Activated CD4-positive, alpha-beta memory T cell treated with anti-CD3 and anti-CD28 coated beads, Interleukin-2, amount 10 ng/mL, durations not matched to agents 7 days and 5 days (primary cell): Measurements from ENCODE around the gene SCN8A. TPM values are rescaled to one million over a fixed set of nuclear protein-coding genes. Genes with fewer than 3 reads are reported as not detected.
A peak's percentile ranks its signal among the peaks of the same experiment; 100 is the strongest.

ENCODE experiments used
- CTCF ChIA-PET: fragments of 350-600 bp; sonication (Branson Sonifier 250); formaldehyde crosslinking; loops from one replicate; lab custom pipeline; 2021; ENCODE audit warnings: antibody characterized with exemption, inconsistent platforms; lab: Charles Lee
- POLR2A ChIA-PET: fragments of 350-600 bp; sonication (Branson Sonifier 250); formaldehyde crosslinking; loops from one replicate; lab custom pipeline; 2021; ENCODE audit warnings: antibody characterized with exemption; lab: Charles Lee
- DNase-seq: peaks from one replicate; pipeline ENCODE4 v3.0.0-alpha.2; 2020
- H3K27ac Mint-ChIP-seq: one replicate; pipeline ENCODE4 v1.8.0; 2021; ENCODE audit warnings: mild to moderate bottlenecking, mixed read lengths
- H3K27me3 Mint-ChIP-seq: one replicate; pipeline ENCODE4 v1.8.0; 2021; ENCODE audit warnings: mixed read lengths
- H3K36me3 Mint-ChIP-seq: one replicate; pipeline ENCODE4 v1.8.0; 2021; ENCODE audit warnings: low read depth, mixed read lengths
- H3K4me1 Mint-ChIP-seq: one replicate; pipeline ENCODE4 v1.8.0; 2021; ENCODE audit warnings: mixed read lengths
- H3K4me3 Mint-ChIP-seq: one replicate; pipeline ENCODE4 v1.8.0; 2021; ENCODE audit warnings: mild to moderate bottlenecking, mixed read lengths
- H3K9me3 Mint-ChIP-seq: one replicate; pipeline ENCODE4 v1.8.0; 2021; ENCODE audit warnings: mixed read lengths
- total RNA-seq, 2 experiments: library from RNA; stranded (reverse); gene quantifications; one replicate each; pipeline ENCODE4 v1.2.3, GENCODE V29; 2021

Gene SCN8A
- total RNA-seq, 2 experiments from 2014 or later: 0.33 to 0.58 TPM

GRCh38 chr12:51819736-51820525 is 228.9 kb downstream of the SCN8A start:
- H3K27me3 Mint-ChIP-seq: peaks cover 38% of the 10 kb centered on the region
- POLR2A ChIA-PET: interaction anchor here (1.0 to 1.6 kb wide), 4 partner anchors 11 to 602 kb away, joined by 3 to 8 read pairs (median 3); no protein-coding TSS in a partner anchor

GRCh38 chr12:51820526-51821439 is 229.8 kb downstream of the SCN8A start:
- H3K27ac Mint-ChIP-seq: no peak overlapping the region
- peaks cover 9% of the 10 kb centered on the region for H3K4me1 Mint-ChIP-seq
- H3K9me3 Mint-ChIP-seq: no peaks in the 10 kb centered on the region
- DNase-seq: peak; percentile 67
- peak overlapping the region; percentile 61 for H3K4me3 Mint-ChIP-seq
- H3K27me3 Mint-ChIP-seq: peaks cover 30% of the 10 kb centered on the region
- ChIA-PET CTCF (interaction anchor here (0.5 to 1.5 kb wide), 10 partner anchors 9 to 402 kb away, joined by 3 to 5 read pairs (median 4); no protein-coding TSS in a partner anchor), POLR2A (interaction anchor here (1.0 to 1.6 kb wide), 4 partner anchors 10 to 602 kb away, joined by 3 to 8 read pairs (median 3); partner anchors contain the start of gene ATG101)
- no peaks in the 10 kb centered on the region for H3K36me3 Mint-ChIP-seq

More at GRCh38 chr12:51819736-51820525, 228.9 kb downstream of the SCN8A start:
- peak overlapping the region; percentile 61 for H3K4me3 Mint-ChIP-seq
- DNase-seq: no peak
- H3K9me3 Mint-ChIP-seq: no peaks in the 10 kb centered on the region
- no peaks in the 10 kb centered on the region for H3K36me3 Mint-ChIP-seq
- CTCF ChIA-PET: interaction anchor here (0.5 to 1.5 kb wide), 8 partner anchors 10 to 399 kb away, joined by 3 to 5 read pairs (median 4); no protein-coding TSS in a partner anchor
- H3K4me1 Mint-ChIP-seq: peaks cover 15% of the 10 kb centered on the region
- H3K27ac Mint-ChIP-seq: no peak overlapping the region

- Mint-ChIP-seq H3K36me3 (no peaks in the 10 kb centered on the region), H3K4me1 (peaks cover 12% of the 10 kb centered on the region), H3K4me3 (peak overlapping the region; percentile 32), H3K27ac (no peak overlapping the region), H3K27me3 (peaks cover 21% of the 10 kb centered on the region), H3K9me3 (no peaks in the 10 kb centered on the region)
- POLR2A ChIA-PET: interaction anchor here (1.1 kb wide), 2 partner anchors 248 to 603 kb away, joined by 3 read pairs; partner anchors contain the start of gene ATG101
- DNase-seq: peak; percentile 37
- CTCF ChIA-PET: interaction anchor here (0.8 to 1.3 kb wide), 3 partner anchors 54 to 403 kb away, joined by 3 to 4 read pairs (median 3); no protein-coding TSS in a partner anchor
Observed at GRCh38 chr12:51821440-51822260, 230.6 kb downstream of the SCN8A start.

GRCh38 chr12:51822261-51822616 is 231.2 kb downstream of the SCN8A start:
- Mint-ChIP-seq H3K4me1 (peaks cover 16% of the 10 kb centered on the region), H3K9me3 (no peaks in the 10 kb centered on the region), H3K27ac (no peak overlapping the region), H3K36me3 (no peaks in the 10 kb centered on the region), H3K27me3 (peaks cover 16% of the 10 kb centered on the region), H3K4me3 (peak overlapping the region; percentile 32)
- DNase-seq: no peak
- ChIA-PET CTCF (no interaction called here), POLR2A (no interaction called here)

GRCh38 chr12:51822956-51823355 is 231.9 kb downstream of the SCN8A start:
- no peaks in the 10 kb centered on the region for H3K9me3 Mint-ChIP-seq
- CTCF ChIA-PET: interaction anchor here (1.3 to 1.8 kb wide), 4 partner anchors 9 to 402 kb away, joined by 5 to 16 read pairs (median 6); a partner anchor contains a TSS
- POLR2A ChIA-PET: interaction anchor here (2.4 kb wide), 1 partner anchor 9 kb away, joined by 7 read pairs; a partner anchor contains a TSS
- peaks cover 10% of the 10 kb centered on the region for H3K27me3 Mint-ChIP-seq
- H3K4me1 Mint-ChIP-seq: peaks cover 23% of the 10 kb centered on the region
- H3K27ac Mint-ChIP-seq: no peak overlapping the region
- no peaks in the 10 kb centered on the region for H3K36me3 Mint-ChIP-seq
- no peak for DNase-seq
- no peak overlapping the region for H3K4me3 Mint-ChIP-seq

GRCh38 chr12:51823875-51824565 is 233.0 kb downstream of the SCN8A start:
- H3K27ac Mint-ChIP-seq: no peak overlapping the region
- no peak overlapping the region for H3K4me3 Mint-ChIP-seq
- no peaks in the 10 kb centered on the region for H3K9me3 Mint-ChIP-seq
- no peaks in the 10 kb centered on the region for H3K36me3 Mint-ChIP-seq
- peaks cover 30% of the 10 kb centered on the region for H3K4me1 Mint-ChIP-seq
- POLR2A ChIA-PET: interaction anchor here (2.4 kb wide), 1 partner anchor 10 kb away, joined by 7 read pairs; a partner anchor contains a TSS
- CTCF ChIA-PET: interaction anchor here (0.6 to 1.8 kb wide), 10 partner anchors 8 to 403 kb away, joined by 3 to 16 read pairs (median 4); a partner anchor contains a TSS
- peaks cover 10% of the 10 kb centered on the region for H3K27me3 Mint-ChIP-seq
- DNase-seq: no peak

GRCh38 chr12:51825216-51825615 is 234.2 kb downstream of the SCN8A start:
- H3K27ac Mint-ChIP-seq: no peak overlapping the region
- no peak overlapping the region for H3K4me3 Mint-ChIP-seq
- H3K36me3 Mint-ChIP-seq: no peaks in the 10 kb centered on the region
- H3K27me3 Mint-ChIP-seq: peaks cover 7% of the 10 kb centered on the region
- CTCF ChIA-PET: interaction anchor here (1.3 kb wide), 1 partner anchor 14 kb away, joined by 4 read pairs; no protein-coding TSS in a partner anchor
- DNase-seq: no peak
- H3K4me1 Mint-ChIP-seq: peaks cover 24% of the 10 kb centered on the region
- POLR2A ChIA-PET: no interaction called here
- no peaks in the 10 kb centered on the region for H3K9me3 Mint-ChIP-seq

- no peaks in the 10 kb centered on the region for H3K36me3 Mint-ChIP-seq
- H3K27ac Mint-ChIP-seq: no peak overlapping the region
- H3K4me1 Mint-ChIP-seq: peaks cover 24% of the 10 kb centered on the region
- H3K9me3 Mint-ChIP-seq: no peaks in the 10 kb centered on the region
- H3K27me3 Mint-ChIP-seq: peaks cover 15% of the 10 kb centered on the region
- POLR2A ChIA-PET: no interaction called here
- DNase-seq: no peak
- CTCF ChIA-PET: no interaction called here
- H3K4me3 Mint-ChIP-seq: no peak overlapping the region
Observed at GRCh38 chr12:51826881-51827280, 235.8 kb downstream of the SCN8A start.

- Mint-ChIP-seq H3K4me1 (peaks cover 34% of the 10 kb centered on the region), H3K4me3 (no peak overlapping the region), H3K9me3 (no peaks in the 10 kb centered on the region), H3K36me3 (no peaks in the 10 kb centered on the region), H3K27me3 (peaks cover 24% of the 10 kb centered on the region), H3K27ac (no peak overlapping the region)
- DNase-seq: peak; percentile 58
- CTCF ChIA-PET: interaction anchor here (0.9 kb wide), 1 partner anchor 197 kb away, joined by 3 read pairs; no protein-coding TSS in a partner anchor
- POLR2A ChIA-PET: no interaction called here
Observed at GRCh38 chr12:51827925-51828818, 237.1 kb downstream of the SCN8A start.

- CTCF ChIA-PET: interaction anchor here (0.9 kb wide), 1 partner anchor 196 kb away, joined by 3 read pairs; no protein-coding TSS in a partner anchor
- Mint-ChIP-seq H3K9me3 (no peaks in the 10 kb centered on the region), H3K4me3 (no peak overlapping the region), H3K27ac (no peak overlapping the region), H3K4me1 (peaks cover 36% of the 10 kb centered on the region), H3K36me3 (no peaks in the 10 kb centered on the region), H3K27me3 (peaks cover 29% of the 10 kb centered on the region)
- no peak for DNase-seq
- POLR2A ChIA-PET: no interaction called here
Observed at GRCh38 chr12:51829011-51829481, 238.0 kb downstream of the SCN8A start.
